T-helper 2 cell treated with Interferon-gamma antibody and Interleukin-4, amounts not matched to agents 100 ng/mL and 5 ng/mL, for 36 hours (primary cell): ENCODE data around the gene ANKRD6. TPM values are rescaled to one million over a fixed set of nuclear protein-coding genes. Genes with fewer than 3 reads are reported as not detected.
"Not testable (repeated sequence)": the region's sequence is repeated elsewhere in the genome, so short reads cannot be mapped to it uniquely, and the experiment has no call there.

Experiments
- intact Hi-C: fragments of 100-400 bp; cut with micrococcal nuclease; formaldehyde crosslinking; loops from one replicate; pipeline ENCODE4 v1.15.1; 2023
- total RNA-seq: library from RNA; stranded (reverse); gene quantifications from 2 replicates; pipeline ENCODE4 v1.2.3, GENCODE V29; 2022

Gene ANKRD6
- total RNA-seq, 1 donor from 2014 or later: 0.93 TPM

DNA sequence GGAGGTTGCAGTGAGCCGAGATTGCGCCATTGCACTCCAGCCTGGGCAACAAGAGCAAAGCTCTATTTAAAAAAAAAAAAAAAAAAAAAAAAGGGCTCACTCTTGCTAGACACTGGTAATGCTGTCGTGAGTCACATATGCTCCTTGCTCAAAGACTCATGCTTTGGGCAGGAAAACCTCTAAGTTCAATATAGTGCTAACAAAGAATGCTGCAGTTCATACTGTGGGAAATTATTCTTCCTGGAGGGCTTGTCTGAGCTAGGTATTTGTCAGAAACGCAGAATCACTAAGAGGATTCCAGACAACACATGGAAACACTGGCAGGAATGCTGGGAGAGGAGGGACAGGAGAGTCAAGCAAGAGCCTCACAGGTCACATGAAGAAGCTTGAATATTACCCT lies 207.9 kb downstream of the ANKRD6 start:
- intact Hi-C loops: no loop called here

GRCh38 chr6:89641581-89641980 lies 208.6 kb downstream of the ANKRD6 start:
- intact Hi-C loops: not testable (repeated sequence)

GRCh38 chr6:89642956-89643355 lies 210.0 kb downstream of the ANKRD6 start:
- intact Hi-C loops: no loop called here

- intact Hi-C loops: no loop called here
Measured at GRCh38 chr6:89643406-89643805, 210.5 kb downstream of the ANKRD6 start.

DNA sequence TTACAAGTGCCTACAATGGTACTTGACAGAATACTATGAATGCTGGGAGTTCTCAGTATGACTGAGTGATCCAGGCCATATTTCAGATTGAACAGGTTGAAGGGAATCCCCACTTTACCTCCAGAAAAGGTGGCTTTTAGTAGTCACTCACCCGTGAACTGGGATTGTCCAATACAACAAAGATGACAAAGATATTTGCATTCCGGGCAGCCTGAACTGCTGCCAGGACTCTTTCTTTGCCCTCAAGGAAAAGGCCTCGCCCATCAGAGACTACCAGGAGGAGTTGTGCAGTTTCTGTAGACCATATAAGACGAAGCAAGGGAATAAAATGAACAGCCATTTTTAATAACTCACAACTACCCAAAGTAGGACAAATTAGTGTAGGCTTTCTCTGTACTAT lies 211.9 kb downstream of the ANKRD6 start:
- intact Hi-C loops: no loop called here

DNA sequence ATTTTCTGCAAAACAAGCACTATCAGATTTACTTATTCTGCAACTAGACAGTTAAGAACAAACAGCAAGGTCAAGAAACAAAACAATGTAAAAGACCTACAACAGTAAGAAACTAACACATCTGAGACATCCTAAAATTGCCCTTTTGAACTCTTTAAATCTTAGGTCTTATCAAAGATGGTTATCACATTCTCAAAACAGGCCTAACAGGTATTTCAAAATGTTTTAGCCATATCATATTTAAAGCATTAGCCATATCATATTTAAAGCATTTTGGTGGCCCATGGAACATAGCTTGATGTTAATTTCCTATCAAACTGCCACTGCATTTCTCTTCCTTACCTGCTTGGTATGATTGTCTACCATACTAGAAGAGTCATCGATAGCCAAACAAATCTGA lies 216.7 kb downstream of the ANKRD6 start:
- intact Hi-C loops: no loop called here

GRCh38 chr6:89650579-89650978 lies 217.6 kb downstream of the ANKRD6 start:
- intact Hi-C loops: no loop called here

DNA sequence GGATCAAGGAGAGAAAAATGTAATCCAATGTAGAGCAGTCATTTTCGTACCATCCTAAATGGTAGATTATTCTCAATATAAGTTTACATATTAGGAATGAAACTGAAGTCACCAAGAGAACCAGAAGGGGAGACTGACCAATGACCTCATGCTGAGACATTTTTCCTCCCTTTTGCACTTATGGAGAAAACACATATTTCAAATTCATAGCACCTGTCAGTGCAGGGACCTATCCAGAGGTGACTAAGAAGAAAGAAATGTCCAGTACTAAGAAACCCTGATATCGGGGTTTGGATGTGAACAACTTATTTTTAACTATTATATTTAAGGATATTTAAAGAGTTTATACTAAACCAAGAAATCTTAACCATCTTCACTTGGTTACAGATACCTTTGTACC lies 222.2 kb downstream of the ANKRD6 start:
- intact Hi-C loops: no loop called here

GRCh38 chr6:89657445-89658158 lies 224.7 kb downstream of the ANKRD6 start:
- intact Hi-C loops: no loop called here

DNA sequence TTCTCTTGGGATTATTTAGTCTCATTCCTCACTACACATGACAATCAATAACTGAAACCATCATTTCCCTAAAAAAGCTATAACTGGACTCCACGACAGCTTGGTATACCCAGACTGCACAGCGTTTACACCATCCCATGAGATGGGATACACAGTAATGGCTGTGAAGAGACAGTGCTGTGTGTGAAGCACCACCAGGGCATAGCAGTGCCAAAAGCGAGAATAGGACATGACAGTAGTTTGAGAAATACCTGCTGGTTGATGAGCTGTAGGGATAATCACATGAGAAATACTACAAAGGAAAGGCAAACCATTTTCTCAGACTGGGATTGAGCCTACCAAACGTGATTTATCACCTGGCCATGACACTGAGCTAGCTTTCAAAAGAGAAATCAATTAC lies 228.0 kb downstream of the ANKRD6 start:
- intact Hi-C loops: no loop called here

GRCh38 chr6:89661559-89661958 lies 228.6 kb downstream of the ANKRD6 start:
- intact Hi-C loops: no loop called here

DNA sequence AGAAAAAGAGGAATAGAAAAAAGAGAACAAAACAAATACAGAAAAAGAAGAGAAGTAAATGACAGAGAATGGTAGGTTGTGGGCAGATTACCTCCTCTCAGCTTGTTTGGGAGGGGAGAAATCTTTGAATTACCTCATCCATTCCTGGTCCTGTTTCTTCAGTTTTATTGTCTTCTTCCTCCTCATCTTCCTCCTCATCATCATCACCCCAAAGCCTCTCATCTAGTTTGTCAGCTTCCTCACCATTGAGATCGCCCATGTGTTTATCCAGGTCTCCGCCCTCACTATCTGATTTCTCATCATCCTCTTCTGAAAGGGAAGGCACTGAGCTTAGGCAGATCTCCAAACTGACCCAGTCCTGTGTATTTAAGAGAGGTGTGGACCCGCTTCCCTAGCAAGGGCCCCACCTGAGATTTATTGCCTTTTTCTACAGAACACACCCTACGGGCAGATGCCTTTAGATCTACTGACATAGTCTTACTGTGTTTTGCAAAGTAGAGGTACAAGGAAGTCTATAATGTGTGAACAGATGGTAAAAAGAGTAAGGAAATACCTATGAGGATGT lies 229.8 kb downstream of the ANKRD6 start:
- intact Hi-C loops: no loop called here

GRCh38 chr6:89667872-89668556 lies 235.1 kb downstream of the ANKRD6 start:
- intact Hi-C loops: no loop called here

- intact Hi-C loops: no loop called here
Measured at GRCh38 chr6:89669002-89669401, 236.1 kb downstream of the ANKRD6 start.

GRCh38 chr6:89670935-89671565 lies 238.1 kb downstream of the ANKRD6 start:
- intact Hi-C loops: no loop called here

DNA sequence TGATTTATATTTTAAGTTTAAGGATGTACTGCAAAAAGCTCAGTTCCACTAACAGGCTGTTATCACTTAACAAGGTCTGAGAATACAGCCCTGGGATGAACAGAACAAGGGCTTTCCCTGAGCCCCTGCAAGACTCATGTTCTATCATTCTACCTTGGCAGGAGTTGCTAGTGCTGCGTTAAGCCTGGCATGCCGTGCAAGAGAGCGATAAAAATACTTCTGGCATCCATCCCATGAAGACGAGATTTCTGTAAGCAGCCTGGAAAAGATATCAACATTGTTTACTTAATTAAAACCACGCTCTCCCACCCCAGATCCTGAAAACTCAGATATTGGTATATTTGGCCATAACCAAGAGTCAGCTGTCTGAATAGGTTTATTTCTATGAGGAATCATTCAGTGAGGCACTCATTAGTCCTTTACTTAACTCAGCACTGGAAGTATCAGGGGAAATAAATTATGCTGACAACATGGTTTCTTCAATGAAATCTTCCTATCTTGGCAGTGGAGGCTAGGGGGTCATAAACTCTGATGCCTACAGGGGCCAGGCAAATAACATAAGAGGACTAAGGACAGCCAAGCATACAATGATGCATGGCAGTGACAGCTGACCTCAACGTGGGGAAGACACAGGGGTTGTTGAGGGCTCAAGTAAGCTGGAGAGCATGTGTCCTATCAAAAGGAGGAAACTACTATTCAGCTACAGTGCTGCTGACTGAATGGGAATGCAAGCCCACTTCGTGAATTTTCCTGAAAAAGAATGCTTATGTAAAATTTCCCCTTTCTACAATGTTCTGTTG lies 243.2 kb downstream of the ANKRD6 start:
- intact Hi-C loops: no loop called here

GRCh38 chr6:89678531-89678930 lies 245.6 kb downstream of the ANKRD6 start:
- intact Hi-C loops: no loop called here

- intact Hi-C loops: no loop called here
Measured at GRCh38 chr6:89679215-89680120, 246.5 kb downstream of the ANKRD6 start.

GRCh38 chr6:89680150-89680549 lies 247.2 kb downstream of the ANKRD6 start:
- intact Hi-C loops: no loop called here

- intact Hi-C loops: no loop called here
Measured at GRCh38 chr6:89680551-89680950, 247.6 kb downstream of the ANKRD6 start.
